ENCODE measurements around the gene MARVELD2. TPM values are rescaled to one million over a fixed set of nuclear protein-coding genes. Genes with fewer than 3 reads are reported as not detected.

The MARVELD2 gene
- total and polyA plus RNA-seq, 2 of the 13 experiments (the other 11 are each of a cell fraction or from before 2014, with no cell fraction given) = 11.1 to 15.4 TPM

DNA sequence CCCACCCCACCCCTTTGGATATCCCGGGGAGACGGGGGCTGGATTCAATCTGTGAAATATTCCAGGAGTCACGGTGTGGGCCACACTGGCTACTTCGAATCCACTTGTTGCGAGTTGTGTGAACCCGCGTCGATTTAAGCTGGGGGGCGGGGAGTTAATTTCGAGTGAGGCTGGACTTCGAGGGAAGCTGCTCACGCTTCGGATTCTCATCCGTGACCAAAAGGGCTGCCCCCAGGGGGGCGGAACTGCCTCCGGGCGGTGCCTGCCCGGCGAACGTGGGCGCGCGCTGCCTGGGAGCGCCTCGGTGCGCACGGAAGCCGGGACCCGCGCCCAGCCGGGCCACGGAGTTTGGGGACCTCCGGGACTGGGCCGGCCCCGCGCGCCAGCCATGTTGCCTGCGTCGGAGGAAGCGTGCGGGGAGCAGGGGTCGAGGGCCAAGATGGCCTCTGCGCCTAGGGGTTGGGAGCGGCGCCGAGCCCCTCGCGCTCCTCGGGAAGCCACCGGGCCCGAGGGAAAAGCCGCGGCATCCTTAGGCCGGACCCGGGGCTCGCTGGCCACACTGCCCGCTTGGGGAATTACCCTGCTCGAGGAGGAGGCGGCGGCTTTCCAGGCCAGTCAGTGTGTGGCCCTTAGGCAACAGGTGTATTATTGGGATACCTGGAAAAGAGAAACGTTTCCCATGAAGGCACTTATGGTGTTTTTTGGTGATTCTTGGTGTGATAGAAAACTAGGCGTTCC lies 78.6 kb downstream of the MARVELD2 start (continued):
- TF ChIP-seq, protein P1, sequence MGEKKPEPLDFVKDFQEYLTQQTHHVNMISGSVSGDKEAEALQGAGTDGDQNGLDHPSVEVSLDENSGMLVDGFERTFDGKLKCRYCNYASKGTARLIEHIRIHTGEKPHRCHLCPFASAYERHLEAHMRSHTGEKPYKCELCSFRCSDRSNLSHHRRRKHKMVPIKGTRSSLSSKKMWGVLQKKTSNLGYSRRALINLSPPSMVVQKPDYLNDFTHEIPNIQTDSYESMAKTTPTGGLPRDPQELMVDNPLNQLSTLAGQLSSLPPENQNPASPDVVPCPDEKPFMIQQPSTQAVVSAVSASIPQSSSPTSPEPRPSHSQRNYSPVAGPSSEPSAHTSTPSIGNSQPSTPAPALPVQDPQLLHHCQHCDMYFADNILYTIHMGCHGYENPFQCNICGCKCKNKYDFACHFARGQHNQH (CRISPR knock-in tag; IDR thresholded peaks at IDR 0.05) = 0 out of 2 replicates have a peak, but pooled peaks have one; percentile 21
- TF ChIP-seq IRX3 (CRISPR knock-in tag; IDR thresholded peaks at IDR 0.05; ENCODE audit: borderline replicate concordance, low read depth) (peak; percentile 77), SETDB1 (CRISPR knock-in tag; IDR thresholded peaks at IDR 0.05; ENCODE audit: borderline replicate concordance) (no peak), AGO1 (IDR thresholded peaks at IDR 0.05; ENCODE audit: low read depth, low read length, poor library complexity, severe bottlenecking) (no peak), FOXA3 (CRISPR knock-in tag; IDR thresholded peaks at IDR 0.05) (no peak), NR2F6 (IDR thresholded peaks at IDR 0.05) (no peak), NR2F6 (CRISPR knock-in tag; IDR thresholded peaks at IDR 0.05) (0 out of 2 replicates have a peak, but pooled peaks have one; percentile 11), NR2F1 (CRISPR knock-in tag; IDR thresholded peaks at IDR 0.05) (0 out of 4 replicates have a peak, but pooled peaks of 1 of the 2 experiments have one; percentile 10), ZNF850 (CRISPR knock-in tag; conservative IDR thresholded peaks at IDR 0.05) (no peak), ZMAT3 (CRISPR knock-in tag; conservative IDR thresholded peaks at IDR 0.05) (0 out of 2 replicates have a peak, but pooled peaks have one; percentile 25), PHF8 (CRISPR knock-in tag; IDR thresholded peaks at IDR 0.05) (peak; percentile 68), ZNF296 (CRISPR knock-in tag; conservative IDR thresholded peaks at IDR 0.05) (no peak), SIX1 (CRISPR knock-in tag; IDR thresholded peaks at IDR 0.05; ENCODE audit: borderline replicate concordance) (no peak), MYC (CRISPR knock-in tag; IDR thresholded peaks at IDR 0.05; ENCODE audit: borderline replicate concordance) (peak; percentile 77; the same call in 1 of the 2 replicates), ZNF720 (CRISPR knock-in tag; IDR thresholded peaks at IDR 0.05) (no peak), ZBTB7A (CRISPR knock-in tag; IDR thresholded peaks at IDR 0.05) (peak; percentile 50; the same call in 1 of the 2 replicates)
- TF ChIP-seq, protein P2, sequence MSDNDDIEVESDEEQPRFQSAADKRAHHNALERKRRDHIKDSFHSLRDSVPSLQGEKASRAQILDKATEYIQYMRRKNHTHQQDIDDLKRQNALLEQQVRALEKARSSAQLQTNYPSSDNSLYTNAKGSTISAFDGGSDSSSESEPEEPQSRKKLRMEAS (IDR thresholded peaks at IDR 0.05) = peak; percentile 81
- TF ChIP-seq, protein P3, sequence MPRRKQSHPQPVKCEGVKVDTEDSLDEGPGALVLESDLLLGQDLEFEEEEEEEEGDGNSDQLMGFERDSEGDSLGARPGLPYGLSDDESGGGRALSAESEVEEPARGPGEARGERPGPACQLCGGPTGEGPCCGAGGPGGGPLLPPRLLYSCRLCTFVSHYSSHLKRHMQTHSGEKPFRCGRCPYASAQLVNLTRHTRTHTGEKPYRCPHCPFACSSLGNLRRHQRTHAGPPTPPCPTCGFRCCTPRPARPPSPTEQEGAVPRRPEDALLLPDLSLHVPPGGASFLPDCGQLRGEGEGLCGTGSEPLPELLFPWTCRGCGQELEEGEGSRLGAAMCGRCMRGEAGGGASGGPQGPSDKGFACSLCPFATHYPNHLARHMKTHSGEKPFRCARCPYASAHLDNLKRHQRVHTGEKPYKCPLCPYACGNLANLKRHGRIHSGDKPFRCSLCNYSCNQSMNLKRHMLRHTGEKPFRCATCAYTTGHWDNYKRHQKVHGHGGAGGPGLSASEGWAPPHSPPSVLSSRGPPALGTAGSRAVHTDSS (CRISPR knock-in tag; conservative IDR thresholded peaks at IDR 0.05) = no peak
- TF ChIP-seq, protein P4, sequence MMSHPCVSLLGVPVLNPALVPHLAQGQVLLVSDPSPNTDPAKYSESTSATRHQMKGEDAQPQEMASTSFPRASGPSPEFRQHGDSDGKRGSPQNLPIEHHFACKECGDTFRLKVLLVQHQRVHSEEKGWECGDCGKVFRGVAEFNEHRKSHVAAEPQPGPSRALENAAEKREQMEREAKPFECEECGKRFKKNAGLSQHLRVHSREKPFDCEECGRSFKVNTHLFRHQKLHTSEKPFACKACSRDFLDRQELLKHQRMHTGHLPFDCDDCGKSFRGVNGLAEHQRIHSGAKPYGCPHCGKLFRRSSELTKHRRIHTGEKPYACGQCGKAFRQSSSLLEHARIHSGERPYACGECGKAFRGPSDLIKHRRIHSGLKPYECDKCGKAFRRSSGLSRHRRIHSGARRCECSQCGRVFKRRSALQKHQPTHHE (CRISPR knock-in tag; IDR thresholded peaks at IDR 0.05; ENCODE audit: borderline replicate concordance) = no peak
- TF ChIP-seq, protein P5, sequence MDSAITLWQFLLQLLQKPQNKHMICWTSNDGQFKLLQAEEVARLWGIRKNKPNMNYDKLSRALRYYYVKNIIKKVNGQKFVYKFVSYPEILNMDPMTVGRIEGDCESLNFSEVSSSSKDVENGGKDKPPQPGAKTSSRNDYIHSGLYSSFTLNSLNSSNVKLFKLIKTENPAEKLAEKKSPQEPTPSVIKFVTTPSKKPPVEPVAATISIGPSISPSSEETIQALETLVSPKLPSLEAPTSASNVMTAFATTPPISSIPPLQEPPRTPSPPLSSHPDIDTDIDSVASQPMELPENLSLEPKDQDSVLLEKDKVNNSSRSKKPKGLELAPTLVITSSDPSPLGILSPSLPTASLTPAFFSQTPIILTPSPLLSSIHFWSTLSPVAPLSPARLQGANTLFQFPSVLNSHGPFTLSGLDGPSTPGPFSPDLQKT (CRISPR knock-in tag; IDR thresholded peaks at IDR 0.05; ENCODE audit: borderline replicate concordance) = no peak
- TF ChIP-seq, protein P6, sequence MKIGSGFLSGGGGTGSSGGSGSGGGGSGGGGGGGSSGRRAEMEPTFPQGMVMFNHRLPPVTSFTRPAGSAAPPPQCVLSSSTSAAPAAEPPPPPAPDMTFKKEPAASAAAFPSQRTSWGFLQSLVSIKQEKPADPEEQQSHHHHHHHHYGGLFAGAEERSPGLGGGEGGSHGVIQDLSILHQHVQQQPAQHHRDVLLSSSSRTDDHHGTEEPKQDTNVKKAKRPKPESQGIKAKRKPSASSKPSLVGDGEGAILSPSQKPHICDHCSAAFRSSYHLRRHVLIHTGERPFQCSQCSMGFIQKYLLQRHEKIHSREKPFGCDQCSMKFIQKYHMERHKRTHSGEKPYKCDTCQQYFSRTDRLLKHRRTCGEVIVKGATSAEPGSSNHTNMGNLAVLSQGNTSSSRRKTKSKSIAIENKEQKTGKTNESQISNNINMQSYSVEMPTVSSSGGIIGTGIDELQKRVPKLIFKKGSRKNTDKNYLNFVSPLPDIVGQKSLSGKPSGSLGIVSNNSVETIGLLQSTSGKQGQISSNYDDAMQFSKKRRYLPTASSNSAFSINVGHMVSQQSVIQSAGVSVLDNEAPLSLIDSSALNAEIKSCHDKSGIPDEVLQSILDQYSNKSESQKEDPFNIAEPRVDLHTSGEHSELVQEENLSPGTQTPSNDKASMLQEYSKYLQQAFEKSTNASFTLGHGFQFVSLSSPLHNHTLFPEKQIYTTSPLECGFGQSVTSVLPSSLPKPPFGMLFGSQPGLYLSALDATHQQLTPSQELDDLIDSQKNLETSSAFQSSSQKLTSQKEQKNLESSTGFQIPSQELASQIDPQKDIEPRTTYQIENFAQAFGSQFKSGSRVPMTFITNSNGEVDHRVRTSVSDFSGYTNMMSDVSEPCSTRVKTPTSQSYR (CRISPR knock-in tag; IDR thresholded peaks at IDR 0.05; ENCODE audit: borderline replicate concordance) = 0 out of 2 replicates have a peak, but pooled peaks have one; percentile 19

All from HepG2 (cell line).